ENCODE measurements around the gene ZNF469. TPM values are rescaled to one million over a fixed set of nuclear protein-coding genes. Genes with fewer than 3 reads are reported as not detected.

The ZNF469 gene
- total and polyA plus RNA-seq, 2 donors (not counting 3 experiments of a cell fraction or from before 2014, with no cell fraction given) = 0.90 to 5.7 TPM

- no peaks in the 10 kb centered on the region for H3K79me2 ChIP-seq (ENCODE audit: control insufficient read depth, insufficient read depth, low read length)
- ChIA-PET POLR2A (no interaction called here), CTCF (no interaction called here)
- no TSS peak for BruUV-seq (replicated peaks)
- dilution Hi-C loops (cut with MboI; ENCODE audit: extremely low pct_ligation_motif_present, low sequenced_read_pairs) = no loop called here
- H3K4me2 ChIP-seq (ENCODE audit: insufficient read depth, low read length) = no peak overlapping the region
- no peaks in the 10 kb centered on the region for H4K20me1 ChIP-seq (replicated peaks; ENCODE audit: control insufficient read depth, extremely low read depth, insufficient read depth, low read length)
- intact Hi-C loops (cut with micrococcal nuclease) = no loop called here
- H2AFZ ChIP-seq (ENCODE audit: low read depth, low read length) = no peak overlapping the region
- H3K27me3 ChIP-seq (ENCODE audit: control insufficient read depth in 2 of 2, insufficient read depth in 2 of 2, low read length in 2 of 2) = no peaks in the 10 kb centered on the region
- no peaks in the 10 kb centered on the region for H3K9me3 ChIP-seq (replicated peaks; ENCODE audit: control insufficient read depth, insufficient read depth, low read length)
- no peak overlapping the region for H3K9ac ChIP-seq (replicated peaks; ENCODE audit: extremely low read depth, insufficient read depth, low read length)
- H3K4me3 ChIP-seq (replicated peaks in 1 of 3; ENCODE audit: insufficient read depth in 1 of 3, low read depth in 1 of 3, low read length in 3 of 3) = no peak overlapping the region
- no peaks in the 10 kb centered on the region for H3K9me1 ChIP-seq (replicated peaks; ENCODE audit: control insufficient read depth, extremely low read depth, insufficient read depth, low read length)
- H3K36me3 ChIP-seq (ENCODE audit: control insufficient read depth in 2 of 2, extremely low read depth in 1 of 2, insufficient read depth in 2 of 2, low read length in 2 of 2) = no peaks in the 10 kb centered on the region
- no peak overlapping the region for H3K27ac ChIP-seq (ENCODE audit: insufficient read depth, low read depth, low read length)
- no peaks in the 10 kb centered on the region for H3K4me1 ChIP-seq (ENCODE audit: control insufficient read depth, extremely low read depth, insufficient read depth, low read length)
- FAIRE-seq (no peak), DNase-seq (ENCODE audit: low read depth, low spot score) (no peak)
- TF ChIP-seq GATA2 (IDR thresholded peaks at IDR 0.05; ENCODE audit: insufficient read depth, insufficient read length, low read depth, low read length) = no peak
- no peak for TF ChIP-seq POLR2A (IDR thresholded peaks at IDR 0.05; ENCODE audit: low read depth, low read length)
- no peak for TF ChIP-seq EZH2 (IDR thresholded peaks at IDR 0.05; ENCODE audit: borderline replicate concordance, low read depth, low read length, severe bottlenecking)
- TF ChIP-seq JUN (IDR thresholded peaks at IDR 0.05; ENCODE audit: borderline replicate concordance, insufficient read depth, insufficient read length, low read depth) = no peak
- no peak for TF ChIP-seq FOS (IDR thresholded peaks at IDR 0.05; ENCODE audit: borderline replicate concordance, insufficient read depth, low read length)
- TF ChIP-seq CTCF (IDR thresholded peaks at IDR 0.05; ENCODE audit: extremely low read depth in 1 of 2, insufficient read depth in 1 of 2, low read depth in 1 of 2, low read length in 2 of 2) = no peak
- no peak for TF ChIP-seq POLR2AphosphoS5 (IDR thresholded peaks at IDR 0.05; ENCODE audit: insufficient read depth, low read depth, low read length)
- no peak for TF ChIP-seq MYC (IDR thresholded peaks at IDR 0.05; ENCODE audit: low read depth, low read length)
- TF ChIP-seq MAX (IDR thresholded peaks at IDR 0.05; ENCODE audit: insufficient read depth, insufficient read length) = no peak
Measured at GRCh38 chr16:88350922-88351321, 31.8 kb upstream of the ZNF469 start.
